Activated CD4-positive, alpha-beta T cell treated with anti-CD3 and anti-CD28 coated beads, Interleukin-2, amount 10 ng/mL, durations not matched to agents 24 days and 14 days (primary cell): ENCODE results near the gene RAB2B. TPM values are rescaled to one million over a fixed set of nuclear protein-coding genes. Genes with fewer than 3 reads are reported as not detected.

ENCODE experiments used
- total RNA-seq: library from RNA; stranded (reverse); gene quantifications from 2 replicates; pipeline ENCODE4 v1.2.3, GENCODE V29; 2022

The RAB2B gene
- total RNA-seq, 1 donor from 2014 or later: 30.1 TPM

Other genes starting within 250 kb of the RAB2B start
- gene HNRNPC, start 207.5 kb downstream of the RAB2B start, total RNA-seq: 1,009 and 1,054 TPM in 2 replicates
- gene RPGRIP1, start 196.9 kb downstream of the RAB2B start, total RNA-seq: not detected in 2 replicates
- gene SUPT16H, start 92.9 kb downstream of the RAB2B start, total RNA-seq: 170 and 174 TPM in 2 replicates
- 104 and 115 TPM in 2 replicates for gene CHD8, start 20.8 kb downstream of the RAB2B start, total RNA-seq
- 75.9 and 82.8 TPM in 2 replicates for gene TOX4, start 236 bp upstream of the RAB2B start, total RNA-seq
- 72.9 and 81.7 TPM in 2 replicates for gene METTL3, start 34.4 kb upstream of the RAB2B start, total RNA-seq
- 1.6 and 1.7 TPM in 2 replicates for gene SALL2, start 49.4 kb upstream of the RAB2B start, total RNA-seq
- gene OR10G3, start 103.1 kb upstream of the RAB2B start, total RNA-seq: not detected in 2 replicates
- gene OR10G2, start 158.0 kb upstream of the RAB2B start, total RNA-seq: not detected in 2 replicates
- gene OR4E2, start 176.9 kb upstream of the RAB2B start, total RNA-seq: not detected in 2 replicates
- gene OR4E1, start 196.9 kb upstream of the RAB2B start, total RNA-seq: not detected in 2 replicates